ENCODE measurements around the gene SDHAF4. TPM values are rescaled to one million over a fixed set of nuclear protein-coding genes. Genes with fewer than 3 reads are reported as not detected.

SDHAF4 gene
- total and polyA plus RNA-seq, 10 of the 15 experiments (the other 5 are each of a cell fraction or from before 2014, with no cell fraction given), result 8.4 to 20.4 (median 15.6) TPM

DNA sequence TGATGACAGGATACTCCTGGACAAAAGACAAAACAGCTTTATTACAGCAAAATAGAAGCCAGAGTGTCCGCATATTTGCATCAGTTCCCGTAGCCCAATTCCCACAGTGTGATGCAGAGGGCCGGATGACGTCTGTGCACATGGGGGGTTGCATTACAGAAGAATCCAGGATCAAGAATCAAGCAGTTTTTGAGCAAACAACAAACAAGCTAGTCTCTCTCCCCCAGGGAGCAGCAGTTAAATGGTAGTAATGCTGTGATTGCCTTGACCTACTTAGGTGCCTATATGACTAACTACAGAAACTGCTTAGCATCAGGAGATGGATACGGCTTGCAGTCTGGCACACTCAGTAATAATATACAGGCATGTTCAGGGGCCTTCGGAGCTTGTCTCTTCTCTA lies 3.2 kb upstream of the SDHAF4 start:
- ChIA-PET RAD21 (ENCODE audit: unreplicated experiment) (no interaction called here), SMC1A (ENCODE audit: uncharacterized antibody, unreplicated experiment) (interaction anchor here (1.0 kb wide), 1 partner anchor 292 kb away, joined by 3 read pairs; no protein-coding TSS in a partner anchor), CTCF (interaction anchor here (0.8 to 1.0 kb wide), 2 partner anchors 17 to 45 kb away, joined by 3 read pairs; no protein-coding TSS in a partner anchor), POLR2A (no interaction called here)
- intact Hi-C loops (cut with micrococcal nuclease; ENCODE audit: unreplicated experiment) (no loop called here), in situ Hi-C loops (cut with MboI) (no loop called here)
- no peaks in the 10 kb centered on the region for H3K27me3 ChIP-seq (replicated peaks in 1 of 2; ENCODE audit: control insufficient read depth in 2 of 2, insufficient read depth in 2 of 2, low read length in 1 of 2)
- no peak overlapping the region for H3K27ac ChIP-seq (ENCODE audit: control insufficient read depth, insufficient read depth)
- 75% methylated on average over 6 of the region's 6 CpGs for WGBS (ENCODE audit: insufficient coverage, insufficient replicate concordance, low lambda C conversion rate, missing lambda C conversion rate)
- no peak overlapping the region for H3K4me3 ChIP-seq
- ATAC-seq (no peak), DNase-seq (ENCODE audit: low read depth, low spot score) (no peak), FAIRE-seq (no peak)
- no peak overlapping the region for H2AFZ ChIP-seq (ENCODE audit: control insufficient read depth, low read depth, low read length)
- TF ChIP-seq TCF7 (IDR thresholded peaks at IDR 0.05; ENCODE audit: borderline replicate concordance) (no peak), YY1 (IDR thresholded peaks at IDR 0.05; ENCODE audit: low read depth, low read length) (no peak), JUND (IDR thresholded peaks at IDR 0.05; ENCODE audit: low read depth, low read length) (no peak), KAT2A (conservative IDR thresholded peaks at IDR 0.05; ENCODE audit: control insufficient read depth, low read depth, low read length) (no peak), MYC (IDR thresholded peaks at IDR 0.05; ENCODE audit: insufficient read depth, insufficient read length, insufficient replicate concordance, low read length, severe bottlenecking) (no peak), NR2C1 (IDR thresholded peaks at IDR 0.05) (no peak)
- TF ChIP-seq, protein P1, sequence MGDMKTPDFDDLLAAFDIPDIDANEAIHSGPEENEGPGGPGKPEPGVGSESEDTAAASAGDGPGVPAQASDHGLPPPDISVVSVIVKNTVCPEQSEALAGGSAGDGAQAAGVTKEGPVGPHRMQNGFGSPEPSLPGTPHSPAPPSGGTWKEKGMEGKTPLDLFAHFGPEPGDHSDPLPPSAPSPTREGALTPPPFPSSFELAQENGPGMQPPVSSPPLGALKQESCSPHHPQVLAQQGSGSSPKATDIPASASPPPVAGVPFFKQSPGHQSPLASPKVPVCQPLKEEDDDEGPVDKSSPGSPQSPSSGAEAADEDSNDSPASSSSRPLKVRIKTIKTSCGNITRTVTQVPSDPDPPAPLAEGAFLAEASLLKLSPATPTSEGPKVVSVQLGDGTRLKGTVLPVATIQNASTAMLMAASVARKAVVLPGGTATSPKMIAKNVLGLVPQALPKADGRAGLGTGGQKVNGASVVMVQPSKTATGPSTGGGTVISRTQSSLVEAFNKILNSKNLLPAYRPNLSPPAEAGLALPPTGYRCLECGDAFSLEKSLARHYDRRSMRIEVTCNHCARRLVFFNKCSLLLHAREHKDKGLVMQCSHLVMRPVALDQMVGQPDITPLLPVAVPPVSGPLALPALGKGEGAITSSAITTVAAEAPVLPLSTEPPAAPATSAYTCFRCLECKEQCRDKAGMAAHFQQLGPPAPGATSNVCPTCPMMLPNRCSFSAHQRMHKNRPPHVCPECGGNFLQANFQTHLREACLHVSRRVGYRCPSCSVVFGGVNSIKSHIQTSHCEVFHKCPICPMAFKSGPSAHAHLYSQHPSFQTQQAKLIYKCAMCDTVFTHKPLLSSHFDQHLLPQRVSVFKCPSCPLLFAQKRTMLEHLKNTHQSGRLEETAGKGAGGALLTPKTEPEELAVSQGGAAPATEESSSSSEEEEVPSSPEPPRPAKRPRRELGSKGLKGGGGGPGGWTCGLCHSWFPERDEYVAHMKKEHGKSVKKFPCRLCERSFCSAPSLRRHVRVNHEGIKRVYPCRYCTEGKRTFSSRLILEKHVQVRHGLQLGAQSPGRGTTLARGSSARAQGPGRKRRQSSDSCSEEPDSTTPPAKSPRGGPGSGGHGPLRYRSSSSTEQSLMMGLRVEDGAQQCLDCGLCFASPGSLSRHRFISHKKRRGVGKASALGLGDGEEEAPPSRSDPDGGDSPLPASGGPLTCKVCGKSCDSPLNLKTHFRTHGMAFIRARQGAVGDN (IDR thresholded peaks at IDR 0.05), result no peak
- TF ChIP-seq, protein P2, sequence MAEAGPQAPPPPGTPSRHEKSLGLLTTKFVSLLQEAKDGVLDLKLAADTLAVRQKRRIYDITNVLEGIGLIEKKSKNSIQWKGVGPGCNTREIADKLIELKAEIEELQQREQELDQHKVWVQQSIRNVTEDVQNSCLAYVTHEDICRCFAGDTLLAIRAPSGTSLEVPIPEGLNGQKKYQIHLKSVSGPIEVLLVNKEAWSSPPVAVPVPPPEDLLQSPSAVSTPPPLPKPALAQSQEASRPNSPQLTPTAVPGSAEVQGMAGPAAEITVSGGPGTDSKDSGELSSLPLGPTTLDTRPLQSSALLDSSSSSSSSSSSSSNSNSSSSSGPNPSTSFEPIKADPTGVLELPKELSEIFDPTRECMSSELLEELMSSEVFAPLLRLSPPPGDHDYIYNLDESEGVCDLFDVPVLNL (IDR thresholded peaks at IDR 0.05; ENCODE audit: low read depth, low read length), result no peak
- no peaks in the 10 kb centered on the region for H4K20me1 ChIP-seq (ENCODE audit: control insufficient read depth, insufficient read depth)
- H3K4me1 ChIP-seq (ENCODE audit: control insufficient read depth, insufficient read depth, low read length), result peaks cover 4% of the 10 kb centered on the region; the same call in 1 of the 2 replicates
- no peak overlapping the region for H3K4me2 ChIP-seq (ENCODE audit: control insufficient read depth, insufficient read depth)
- no peaks in the 10 kb centered on the region for H3K9me3 ChIP-seq (replicated peaks; ENCODE audit: control insufficient read depth, insufficient read depth, low read length)
- no peaks in the 10 kb centered on the region for H3K36me3 ChIP-seq (ENCODE audit: control insufficient read depth in 2 of 2, insufficient read depth in 2 of 2, low read length in 1 of 2)
- H3K9ac ChIP-seq (ENCODE audit: control insufficient read depth, insufficient read depth, low read length), result no peak overlapping the region
- peaks cover 7% of the 10 kb centered on the region for H3K79me2 ChIP-seq (ENCODE audit: control insufficient read depth, insufficient read depth, low read length)
- BruUV-seq (replicated peaks), result no TSS peak
